ENCODE measurements around the gene RHPN2.
"Not testable (repeated sequence)": the region's sequence is repeated elsewhere in the genome, so short reads cannot be mapped to it uniquely, and the experiment has no call there.

The RHPN2 gene

DNA sequence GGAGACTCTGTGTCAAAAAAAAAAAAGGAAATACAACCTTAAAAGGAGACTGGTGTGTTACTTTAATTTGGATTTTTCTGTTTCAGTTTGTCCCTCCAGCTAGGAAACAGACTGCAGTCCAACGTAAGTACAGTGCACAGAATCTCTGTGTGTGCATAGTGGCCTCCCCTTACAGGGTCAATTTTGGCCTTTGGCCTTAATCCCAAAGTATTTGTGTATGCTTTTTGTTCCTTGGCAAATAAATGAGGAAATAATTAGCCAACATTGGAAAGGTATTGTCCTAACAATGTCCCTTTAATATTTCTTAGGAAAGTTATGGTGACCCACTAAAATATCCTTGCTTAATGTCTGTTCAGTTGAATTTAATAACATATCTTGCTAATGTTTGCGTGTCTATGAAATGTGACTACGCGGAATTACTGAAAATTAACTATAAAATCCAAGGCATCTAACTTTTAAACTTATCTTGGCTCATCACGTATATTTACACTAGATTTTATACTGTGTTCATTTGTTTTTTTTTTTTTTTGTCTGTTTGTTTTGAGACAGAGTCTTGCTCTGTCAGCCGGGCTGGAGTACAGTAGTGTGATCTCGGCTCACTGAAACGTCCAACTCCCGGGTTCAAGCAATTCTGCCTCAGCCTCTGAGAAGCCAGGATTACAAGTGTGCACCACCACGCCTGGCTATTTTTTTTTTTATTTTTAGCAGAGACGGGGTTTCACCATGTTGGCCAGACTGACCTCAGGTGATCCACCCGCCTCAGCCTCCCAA lies 39.0 kb downstream of the RHPN2 start:
- not testable (repeated sequence) for DNase-seq

DNA sequence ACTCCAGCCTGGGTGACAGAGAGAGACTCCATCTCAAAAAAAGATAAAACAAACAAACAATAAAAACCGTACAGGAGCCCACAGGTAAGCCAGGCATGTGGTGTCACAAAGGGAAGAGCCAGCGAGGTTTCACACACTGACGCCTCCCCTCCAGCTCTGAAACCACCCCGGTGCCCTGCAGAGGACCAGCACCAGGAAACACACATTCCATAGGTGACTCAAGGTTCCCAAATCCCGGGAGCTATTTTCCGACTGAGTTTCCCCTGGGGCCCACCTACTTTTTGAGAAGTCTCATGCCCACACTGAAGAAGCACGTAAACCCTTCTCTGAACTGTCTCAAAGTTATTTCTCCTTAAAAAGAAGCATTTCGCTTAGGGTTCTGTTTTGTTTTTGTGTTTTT lies 40.3 kb downstream of the RHPN2 start:
- no peak for DNase-seq

DNA sequence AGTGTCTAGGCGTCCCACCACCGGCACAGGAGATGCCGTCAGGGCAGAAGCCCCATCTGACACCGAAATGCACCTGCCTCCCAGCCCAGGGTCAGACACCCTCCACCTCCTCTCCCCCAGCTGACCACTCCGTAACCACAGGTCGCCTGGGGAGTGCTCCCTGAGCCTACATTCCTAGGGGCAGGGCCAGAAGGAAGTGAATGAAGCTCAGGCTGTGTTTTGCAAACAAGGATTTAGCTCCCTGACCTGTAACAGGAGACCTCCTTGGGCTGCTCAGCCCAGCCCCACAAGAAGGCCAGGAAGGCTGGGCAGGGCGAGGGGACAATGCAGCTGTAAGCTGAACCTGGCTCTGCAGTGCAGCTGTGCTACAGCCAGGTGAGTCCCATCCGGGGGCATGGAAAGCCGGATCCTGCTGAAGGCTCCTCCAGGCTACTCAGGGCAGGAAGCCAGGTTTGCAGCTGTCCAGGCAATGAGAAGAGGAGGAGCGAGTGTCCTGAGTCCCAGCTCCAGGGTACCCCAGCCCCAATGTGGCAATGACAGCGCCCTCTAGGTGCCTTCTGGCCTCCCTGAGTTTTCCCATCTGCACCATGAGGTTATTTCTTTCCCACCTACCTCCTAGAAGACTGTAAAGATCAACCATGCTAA lies 42.1 kb downstream of the RHPN2 start:
- DNase-seq, result no peak

DNA sequence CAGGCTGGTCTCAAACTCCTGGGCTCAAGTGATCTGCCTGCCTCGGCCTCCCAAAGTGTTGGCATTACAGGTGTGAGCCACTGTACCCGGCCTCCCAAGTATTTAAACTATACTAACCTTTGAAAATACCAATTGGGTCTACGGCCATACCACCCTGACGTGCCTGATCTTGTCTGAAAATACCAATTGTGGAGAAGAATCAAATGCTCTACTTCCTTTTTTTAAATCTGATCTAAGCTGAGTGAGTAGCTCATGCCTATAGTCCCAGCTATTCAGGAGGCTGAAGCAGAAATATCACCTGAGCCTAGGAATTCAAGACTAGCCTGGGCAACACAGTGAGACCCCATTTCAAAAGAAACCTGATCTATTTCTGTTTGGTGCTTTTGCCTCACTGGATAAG lies 53.8 kb downstream of the RHPN2 start:
- not testable (repeated sequence) for DNase-seq

DNA sequence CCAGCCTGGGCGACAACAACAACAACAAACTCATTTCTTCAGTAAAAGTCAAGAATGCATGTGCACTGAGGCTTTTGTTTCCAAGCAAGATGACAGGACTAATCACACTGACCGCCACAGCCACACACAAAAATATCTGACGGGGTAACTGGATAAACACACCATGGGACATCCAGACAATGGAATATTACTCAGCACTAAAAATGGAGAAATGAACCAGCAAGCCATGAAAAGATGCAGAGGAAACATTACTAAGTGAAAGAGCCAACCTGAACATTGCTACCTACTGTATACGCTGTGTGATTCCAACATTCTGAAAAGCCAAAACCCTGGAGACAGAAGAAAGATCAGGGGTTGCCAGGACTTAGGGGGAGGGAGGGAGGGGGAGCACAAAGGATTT lies 56.0 kb downstream of the RHPN2 start:
- DNase-seq, result no peak

DNA sequence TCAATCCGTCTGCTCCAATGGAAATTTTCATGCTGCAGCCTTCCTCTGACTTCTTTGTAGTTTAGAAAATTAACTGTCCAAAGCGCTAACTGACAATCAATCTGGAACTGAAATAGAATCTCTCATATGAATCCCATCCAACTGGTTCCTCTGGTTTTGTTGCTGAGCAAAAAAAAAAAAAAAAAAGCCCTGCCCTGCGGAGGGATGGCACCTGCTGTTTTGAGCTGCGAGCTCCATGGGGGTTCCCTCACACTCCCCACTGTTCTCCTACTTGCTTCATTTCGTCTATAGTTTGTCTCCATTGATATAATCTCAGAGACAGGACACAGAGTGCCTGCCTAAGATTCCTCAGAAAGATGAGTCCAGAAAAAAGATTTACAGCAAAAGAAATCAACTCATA lies 59.2 kb downstream of the RHPN2 start:
- no peak for DNase-seq

DNA sequence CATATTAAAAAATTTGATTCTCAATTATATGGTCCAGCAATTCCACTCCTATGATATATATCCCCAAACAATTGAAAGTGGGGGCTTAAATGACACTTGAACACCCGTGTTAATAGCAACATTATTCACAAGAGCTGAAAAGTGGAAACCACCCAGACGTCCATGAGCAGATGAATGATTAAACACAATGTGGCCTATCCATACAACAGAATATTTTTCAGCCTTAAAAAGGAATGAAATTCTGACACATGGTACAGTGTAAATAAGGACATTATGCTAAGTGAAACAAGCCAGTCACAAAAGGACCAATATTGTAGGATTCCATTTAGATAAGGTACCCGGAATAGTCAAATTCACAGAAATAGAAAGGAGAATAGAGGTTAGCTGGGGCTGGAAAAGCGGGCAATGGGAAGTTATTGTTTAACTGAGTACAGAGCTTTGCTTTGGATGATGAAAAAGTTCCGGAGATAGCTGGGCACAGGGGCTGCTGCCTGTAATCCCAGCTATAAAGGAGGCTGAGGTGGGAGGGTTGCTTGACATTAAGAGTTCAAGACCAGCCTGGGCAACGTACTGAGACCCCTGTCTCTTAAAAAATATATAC lies 61.2 kb downstream of the RHPN2 start:
- DNase-seq, result not testable (repeated sequence)

DNA sequence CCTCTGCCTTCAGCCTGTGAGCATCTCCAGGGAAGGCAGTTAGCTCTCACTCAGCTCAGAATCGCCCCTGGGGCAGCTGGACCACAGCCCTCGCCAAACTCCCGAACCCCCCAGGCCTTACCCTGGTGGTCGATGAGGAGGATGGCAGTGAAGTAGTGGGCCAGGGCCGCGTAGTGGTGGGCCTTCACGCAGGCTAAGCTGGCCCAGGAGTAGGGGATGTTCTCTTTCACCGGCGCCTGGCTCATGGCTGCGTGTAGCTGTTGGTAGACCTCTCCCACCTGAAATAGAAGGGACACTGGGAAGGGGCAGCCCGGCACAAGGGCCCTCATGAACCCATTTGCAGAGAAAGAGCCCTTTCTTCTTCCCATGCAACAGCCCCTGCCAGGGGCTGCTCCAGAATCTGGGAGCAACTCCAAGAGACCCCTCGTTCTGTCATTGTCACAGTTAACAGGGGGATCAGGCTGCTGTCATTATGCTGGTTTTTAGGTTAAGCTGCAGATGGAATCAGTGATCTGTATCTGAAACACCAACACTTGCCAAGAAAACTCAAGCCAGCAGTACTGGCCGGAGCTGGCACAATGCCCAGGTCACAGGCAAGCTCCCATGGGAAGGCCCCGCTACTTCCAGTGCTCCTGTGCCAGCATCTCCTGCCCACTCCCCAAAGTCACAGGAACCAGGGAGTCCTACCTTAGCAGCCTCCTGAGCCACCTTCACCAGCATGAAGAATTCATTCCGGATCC lies 62.4 kb downstream of the RHPN2 start:
- DNase-seq, result not testable (repeated sequence)

DNA sequence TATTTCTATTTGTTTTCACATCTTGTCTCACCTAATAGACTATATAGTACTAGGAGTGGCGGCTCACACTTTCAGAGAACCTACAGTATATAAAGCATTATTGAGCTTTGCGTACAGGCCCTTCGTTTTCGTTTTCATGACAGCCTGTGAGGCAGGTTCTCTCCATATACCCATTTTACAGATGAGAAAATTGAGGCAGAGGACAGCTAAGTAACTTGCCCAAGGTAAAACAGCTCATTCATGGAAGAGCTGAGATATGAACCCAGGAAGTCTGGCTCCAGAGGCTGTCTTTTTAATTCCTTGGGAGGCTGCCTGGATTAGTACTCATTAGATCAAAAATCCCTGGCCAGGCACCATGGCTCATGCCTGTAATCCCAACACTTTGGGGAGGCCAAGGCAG lies 63.8 kb downstream of the RHPN2 start:
- DNase-seq, result no peak

DNA sequence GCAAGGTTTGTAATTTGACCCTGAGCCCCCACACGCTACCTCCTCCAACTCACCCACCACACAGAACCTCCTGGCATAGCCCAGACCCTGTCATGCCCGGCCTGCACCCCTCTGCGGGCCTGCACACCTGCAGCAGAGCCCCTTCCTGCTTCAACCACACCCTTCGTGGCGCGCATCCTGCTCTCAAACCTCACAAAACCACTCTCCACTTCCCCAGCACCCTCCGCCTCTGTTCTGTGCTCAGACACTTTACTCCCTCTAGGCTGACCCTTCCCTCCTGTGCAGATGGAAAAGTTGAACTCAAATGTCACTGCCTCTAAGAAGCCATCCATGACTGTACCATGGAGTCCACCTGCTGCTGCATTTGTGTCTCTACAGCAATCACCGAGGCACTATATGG lies 64.2 kb downstream of the RHPN2 start:
- DNase-seq, result no peak

DNA sequence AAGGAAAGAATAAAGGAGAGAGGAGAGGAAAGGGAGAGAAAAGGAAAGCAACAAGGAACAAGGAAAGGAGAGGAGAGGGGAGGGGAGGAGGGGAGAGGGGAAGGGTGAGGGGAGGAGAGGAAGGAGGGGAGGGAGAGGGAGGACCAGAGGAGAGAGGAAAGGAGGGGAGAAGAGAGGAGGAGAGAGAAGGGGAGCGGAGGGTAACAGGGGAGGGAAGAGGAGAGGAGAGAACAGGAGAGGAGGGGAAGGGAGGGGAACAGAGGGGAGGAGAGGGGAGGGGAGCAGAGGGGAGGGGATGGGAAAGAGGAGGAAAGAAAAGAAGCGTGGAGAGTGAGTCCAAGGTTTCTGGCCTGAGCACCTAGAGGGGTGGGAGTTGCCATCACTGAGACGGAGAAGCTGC lies 66.0 kb downstream of the RHPN2 start:
- DNase-seq, result no peak

DNA sequence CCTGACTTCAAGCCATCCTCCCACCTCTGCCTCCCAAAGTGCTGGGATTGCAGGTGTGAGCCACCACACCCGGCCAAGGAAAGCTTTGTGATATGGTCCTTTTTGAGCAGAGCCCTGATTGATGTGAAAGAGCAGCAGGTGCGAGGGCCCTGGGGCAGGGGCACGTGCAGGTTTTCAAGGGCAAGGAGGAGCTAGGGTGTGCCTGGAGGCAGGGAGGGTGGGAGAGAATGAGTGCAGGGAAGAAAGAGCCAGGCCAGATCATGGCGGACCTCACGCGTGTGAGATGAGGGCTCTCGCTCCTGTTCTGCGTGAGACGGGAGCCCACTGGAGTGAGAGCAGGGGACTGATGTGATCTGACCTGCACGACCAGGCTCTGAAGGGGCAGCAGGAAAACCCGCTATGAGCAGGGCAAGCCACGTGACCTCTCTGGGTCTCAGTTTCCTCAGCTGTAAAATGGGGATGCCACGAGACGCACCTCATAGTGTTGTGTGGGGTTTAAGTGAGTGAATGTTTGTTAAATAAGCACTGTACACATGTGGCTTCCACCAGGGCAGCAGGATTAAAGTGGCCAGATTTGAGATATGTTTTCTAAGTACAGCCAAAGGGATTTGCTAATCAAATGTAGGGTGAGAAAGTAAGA lies 66.9 kb downstream of the RHPN2 start:
- DNase-seq, result no peak

DNA sequence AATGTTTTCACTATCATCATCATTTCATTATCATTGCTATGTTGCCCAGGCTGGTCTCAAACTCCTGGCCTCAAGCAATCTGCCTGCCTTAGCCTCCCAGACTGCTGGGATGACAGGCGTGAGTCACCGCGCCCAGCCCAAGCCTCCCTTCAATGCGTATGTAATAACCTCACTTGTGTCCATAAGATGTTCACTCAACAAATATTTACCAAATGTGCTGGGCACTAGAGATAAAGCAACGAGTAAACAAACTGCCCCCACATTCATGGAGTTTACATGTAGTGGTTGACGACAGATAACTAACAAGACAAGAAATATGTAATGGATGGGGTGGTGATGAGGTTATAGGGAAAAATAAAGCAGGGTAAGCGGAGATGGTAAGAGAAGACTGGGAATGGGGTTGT lies 67.6 kb downstream of the RHPN2 start:
- DNase-seq, result not testable (repeated sequence)

DNA sequence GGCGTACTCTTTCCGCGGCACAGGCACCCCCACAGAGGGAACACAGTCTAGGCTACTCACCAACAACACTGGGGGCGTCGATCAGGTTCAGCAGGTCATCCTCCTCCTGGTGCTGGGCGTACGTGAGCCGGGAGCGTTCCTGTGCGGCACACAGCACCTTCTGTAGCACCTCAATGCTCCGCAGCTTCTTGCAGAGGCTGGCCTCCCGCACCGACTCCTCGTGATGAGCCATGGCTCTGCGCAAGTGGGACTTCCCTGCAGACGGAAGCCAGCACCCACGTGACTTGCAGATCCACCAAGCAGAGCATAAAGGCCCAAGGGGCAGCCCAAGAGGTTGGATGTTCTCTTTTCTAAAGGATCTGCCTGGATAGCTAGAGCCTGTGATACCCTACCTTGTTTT lies 68.7 kb downstream of the RHPN2 start:
- not testable (repeated sequence) for DNase-seq

DNA sequence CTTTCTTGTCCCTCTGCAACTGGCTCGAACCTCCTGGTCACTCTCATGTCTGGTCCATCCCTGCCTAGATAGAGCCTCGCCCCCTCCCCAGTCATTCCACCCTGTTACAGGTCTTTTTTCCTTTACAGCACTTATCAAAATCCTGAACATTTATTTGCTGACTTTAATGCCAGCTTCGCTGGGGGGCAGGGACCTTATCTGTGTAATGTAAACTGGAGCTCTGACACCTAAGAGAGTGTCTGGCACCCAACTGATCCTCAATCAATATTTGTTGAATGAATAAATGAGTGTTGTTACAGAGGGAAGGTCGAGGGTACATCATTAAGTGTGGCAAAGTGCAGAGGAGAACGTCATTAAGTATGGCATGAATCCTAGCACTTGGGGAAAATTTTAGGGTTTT lies 76.0 kb downstream of the RHPN2 start:
- no peak for DNase-seq

DNA sequence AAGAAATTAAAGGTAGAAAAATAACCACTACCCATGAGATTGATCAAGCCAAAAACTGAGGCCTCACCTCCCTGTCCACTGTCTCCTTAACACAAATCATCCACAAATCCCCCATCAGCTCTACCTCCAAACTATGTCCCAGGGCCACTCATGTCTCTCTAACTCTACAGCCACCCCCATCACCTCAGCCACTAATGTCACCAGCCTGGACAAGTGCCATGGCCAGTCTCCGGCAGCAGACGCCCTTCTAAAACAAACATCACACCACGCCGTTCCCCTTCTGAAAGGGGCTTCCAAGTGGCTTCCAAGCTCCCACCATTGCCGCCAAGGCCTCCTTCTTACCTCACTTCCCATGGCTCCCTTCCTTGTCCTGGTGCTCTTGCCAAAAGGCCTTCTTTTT lies 76.4 kb downstream of the RHPN2 start:
- DNase-seq, result not testable (repeated sequence)

DNA sequence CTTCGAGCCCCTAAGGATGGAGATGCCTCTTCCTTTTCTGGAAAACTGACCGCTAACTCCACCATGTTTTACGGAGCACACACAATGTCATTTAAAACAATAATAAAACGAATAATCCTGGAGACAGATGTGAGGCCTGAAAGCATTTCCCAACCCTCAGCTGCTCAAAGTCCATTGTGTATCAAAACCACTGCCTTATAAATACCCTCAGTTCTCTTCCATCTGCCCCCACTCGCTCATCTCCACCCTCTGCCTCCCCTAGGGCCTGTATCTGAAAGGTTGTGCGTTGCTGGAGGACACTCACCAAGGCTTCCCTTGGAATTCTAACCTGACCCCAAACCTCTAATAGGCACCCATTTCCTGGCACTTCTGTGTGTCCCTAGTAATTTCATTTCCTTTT lies 82.2 kb downstream of the RHPN2 start:
- DNase-seq, result not testable (repeated sequence)

DNA sequence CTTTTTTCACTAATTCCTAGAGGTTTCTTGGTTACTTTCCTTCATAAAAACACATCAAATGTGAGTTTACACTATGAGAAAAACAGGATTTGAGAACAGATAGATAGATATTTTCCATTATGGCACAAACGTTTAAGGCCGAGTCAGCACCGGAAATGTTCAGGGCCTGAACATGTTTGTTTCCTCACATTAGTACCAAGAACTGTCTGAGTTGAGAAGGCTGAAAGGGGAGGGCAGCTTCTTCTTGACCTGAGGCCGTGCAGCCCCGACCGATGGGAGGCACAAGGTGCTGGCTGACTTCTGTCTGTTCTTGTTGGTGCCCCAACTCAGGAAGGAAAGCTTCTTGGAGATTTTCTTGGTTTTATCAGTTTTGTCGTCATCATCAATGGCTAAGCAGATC lies 84.9 kb downstream of the RHPN2 start:
- not testable (repeated sequence) for DNase-seq

DNA sequence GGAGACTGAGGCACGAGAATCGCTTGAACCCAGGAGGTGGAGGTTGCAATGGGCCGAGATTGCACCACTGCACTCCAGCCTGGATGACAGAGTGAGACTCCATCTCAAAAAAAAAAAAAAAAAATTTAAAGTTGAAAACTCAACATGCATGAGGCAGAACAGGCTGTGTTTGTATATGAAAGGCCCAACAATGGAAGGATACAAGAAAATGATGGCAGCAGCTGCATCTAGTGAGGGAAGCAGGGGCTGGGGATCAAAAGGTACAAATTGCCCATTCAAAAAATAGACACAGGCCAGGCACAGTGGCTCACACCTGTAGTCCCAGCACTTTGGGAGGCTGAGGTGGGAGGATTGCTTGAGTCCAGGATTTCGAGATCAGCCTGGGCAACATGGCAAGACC lies 86.9 kb downstream of the RHPN2 start:
- not testable (repeated sequence) for DNase-seq

DNA sequence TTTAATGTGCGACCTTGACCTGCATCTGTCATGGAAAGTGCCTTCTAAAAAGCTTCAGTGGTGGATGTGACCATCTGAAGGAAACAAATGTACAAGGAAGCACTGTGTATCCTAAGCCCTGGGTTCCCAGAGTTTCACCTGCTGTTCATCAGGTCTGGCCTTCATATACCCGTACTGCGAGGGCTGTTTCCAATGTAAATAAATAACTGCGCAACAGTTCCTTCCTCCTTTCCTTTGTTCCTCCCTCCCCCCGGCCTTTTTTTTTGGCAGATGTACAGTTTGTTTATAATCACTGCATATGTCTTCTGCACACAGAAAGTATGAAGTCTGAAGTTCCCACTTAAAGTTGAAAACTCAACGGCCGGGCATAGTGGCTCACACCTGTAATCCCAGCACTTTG lies 87.4 kb downstream of the RHPN2 start:
- no peak for DNase-seq

DNA sequence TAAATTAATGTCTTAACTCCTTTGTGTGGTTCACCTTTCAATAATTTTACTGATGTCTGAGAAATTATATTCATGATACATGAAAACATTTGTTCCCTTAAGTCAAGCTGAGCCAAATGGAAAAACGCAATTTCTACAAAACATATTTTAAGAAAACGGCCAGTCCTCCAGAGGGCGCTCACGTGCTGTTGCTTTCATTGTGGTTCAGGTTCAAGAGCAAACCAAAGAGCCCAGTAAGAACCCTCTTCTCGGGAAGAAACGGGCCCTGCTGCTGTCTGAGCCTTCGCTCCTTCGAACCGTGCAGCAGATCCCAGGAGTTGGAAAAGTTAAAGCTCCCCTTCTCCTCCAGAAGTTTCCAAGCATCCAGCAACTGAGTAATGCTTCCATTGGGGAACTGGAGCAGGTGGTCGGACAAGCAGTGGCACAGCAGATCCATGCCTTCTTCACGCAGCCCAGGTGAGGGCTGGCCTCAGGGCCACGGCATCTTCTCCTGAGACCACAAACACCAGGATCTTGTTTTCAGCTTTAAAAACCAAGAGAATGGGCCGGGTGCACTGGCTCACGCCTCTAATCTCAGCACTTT lies 88.4 kb downstream of the RHPN2 start:
- peak; percentile 69 for DNase-seq

DNA sequence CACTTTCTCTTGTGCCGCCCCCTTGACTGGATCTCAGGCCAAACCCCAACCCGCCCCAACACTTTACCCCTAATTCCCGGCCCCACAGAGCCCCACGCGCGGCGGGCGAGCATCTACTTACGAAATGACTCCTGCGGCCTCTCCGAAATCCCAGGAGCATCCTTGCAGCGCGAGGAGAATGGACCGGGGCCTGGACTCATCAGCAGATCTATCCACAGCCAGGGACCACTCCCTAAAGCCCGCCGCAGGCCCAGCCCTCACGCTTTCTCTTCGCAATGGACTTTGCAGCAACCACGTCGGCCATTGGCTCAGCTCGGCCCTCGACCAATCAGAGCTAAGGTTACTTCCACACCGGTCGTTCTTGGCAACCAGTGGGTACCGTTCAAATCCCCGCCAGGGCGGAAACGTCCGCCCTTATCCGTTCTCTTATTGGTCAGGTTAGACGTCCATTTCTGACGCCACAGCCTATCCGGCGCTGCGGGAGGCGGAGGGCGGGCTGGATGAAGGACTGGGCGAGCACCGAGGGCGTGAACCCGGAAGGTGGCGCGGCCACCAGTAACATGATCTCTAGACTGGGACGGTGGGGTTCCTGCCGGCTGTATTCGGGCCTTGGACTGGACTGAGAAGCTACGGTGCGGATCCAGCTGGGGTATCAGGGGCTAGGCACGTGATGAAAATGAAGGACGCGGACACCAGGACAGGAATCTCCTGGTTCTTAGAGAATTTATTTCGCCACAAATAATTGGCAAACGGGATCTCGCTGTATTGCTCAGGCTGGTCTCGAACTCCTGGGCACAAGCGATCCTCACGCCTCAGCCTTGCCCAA lies 92.8 kb downstream of the RHPN2 start, which contains the start of the genes CEP89 and FAAP24:
CEP89 (minus strand) TSS at position 244 of the 826 bp plus-strand sequence; CDS start at position 160, 84 bp downstream.
FAAP24 (plus strand) TSS at position 528 of the 826 bp plus-strand sequence. CDS start 955 bp downstream, outside the sequence.
- peak; percentile 99 for DNase-seq

All from stimulated activated CD4-positive, alpha-beta T cell treated with anti-CD3 and anti-CD28 coated beads, Interleukin-4, amount 100 ng/mL, for 24 hours (primary cell).